GM15510 (cell line): ENCODE results near the gene PLXNA1.

Experiments
- POLR2A ChIP-seq: IDR thresholded peaks from 3 replicates; pipeline ENCODE4 v1.6.1; 2011; ENCODE audit warnings: borderline replicate concordance; ENCODE audit not compliant: insufficient read length; ENCODE audit errors: extremely low read depth

The PLXNA1 gene

DNA sequence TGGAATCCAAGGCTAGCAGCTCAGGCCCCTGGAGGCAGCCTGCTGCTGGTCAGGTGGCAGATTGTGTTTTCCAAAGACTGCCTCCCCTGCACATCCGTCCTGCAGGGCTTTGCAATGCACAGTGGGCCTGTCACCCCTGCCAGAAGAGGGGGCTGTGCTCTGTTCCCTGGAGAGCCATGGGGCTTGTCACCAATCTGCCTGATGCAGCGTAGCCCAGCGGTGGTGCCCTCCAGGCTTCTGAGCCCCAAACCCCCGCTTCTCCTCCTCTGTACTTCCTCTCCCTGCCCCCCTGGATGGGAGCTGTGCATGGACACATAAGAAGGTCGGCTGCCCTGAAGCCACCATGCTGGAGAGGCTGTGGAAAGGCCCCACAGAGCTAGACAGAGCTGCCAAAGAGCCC, 10.0 kb upstream of the PLXNA1 start:
- no peak for TF ChIP-seq POLR2A

DNA sequence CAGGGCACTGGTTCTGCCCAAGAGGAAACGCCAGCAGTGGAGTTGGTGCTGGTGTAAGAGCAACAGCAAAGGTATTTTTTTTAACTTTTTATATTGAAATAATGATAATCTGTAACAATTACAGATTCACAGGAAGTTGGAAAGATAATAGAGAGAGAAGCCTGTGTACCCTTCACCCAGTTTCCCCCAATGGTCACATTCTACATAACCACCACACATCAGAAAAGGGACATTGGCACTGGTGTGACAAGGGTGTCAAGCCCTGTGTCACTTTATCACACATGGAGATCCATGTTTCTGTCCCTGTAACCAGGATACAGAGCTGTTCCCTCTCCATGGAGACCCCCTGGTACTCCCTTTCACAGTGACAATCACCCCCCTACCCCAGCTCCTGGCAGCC, 9.1 kb upstream of the PLXNA1 start:
- no peak for TF ChIP-seq POLR2A

DNA sequence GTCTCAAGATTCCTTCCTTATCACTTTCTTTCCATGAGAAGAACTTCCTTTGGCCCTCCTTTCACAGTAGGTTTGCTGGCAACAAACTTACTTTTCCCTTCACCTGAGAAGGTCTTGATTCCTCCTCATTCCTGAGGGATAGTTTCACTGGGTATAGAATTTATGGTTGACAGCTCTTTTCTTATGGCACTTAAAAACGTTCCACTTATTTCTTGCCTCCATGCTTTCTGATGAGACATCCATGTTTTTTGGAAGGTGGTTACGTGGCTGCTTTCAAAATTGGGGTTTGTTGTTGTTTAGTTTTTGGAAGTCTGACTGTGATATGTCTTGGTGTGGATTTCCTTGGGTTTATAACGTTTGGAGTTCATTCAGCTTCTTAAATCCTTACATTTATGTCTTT, 8.2 kb upstream of the PLXNA1 start:
- TF ChIP-seq POLR2A, result no peak

DNA sequence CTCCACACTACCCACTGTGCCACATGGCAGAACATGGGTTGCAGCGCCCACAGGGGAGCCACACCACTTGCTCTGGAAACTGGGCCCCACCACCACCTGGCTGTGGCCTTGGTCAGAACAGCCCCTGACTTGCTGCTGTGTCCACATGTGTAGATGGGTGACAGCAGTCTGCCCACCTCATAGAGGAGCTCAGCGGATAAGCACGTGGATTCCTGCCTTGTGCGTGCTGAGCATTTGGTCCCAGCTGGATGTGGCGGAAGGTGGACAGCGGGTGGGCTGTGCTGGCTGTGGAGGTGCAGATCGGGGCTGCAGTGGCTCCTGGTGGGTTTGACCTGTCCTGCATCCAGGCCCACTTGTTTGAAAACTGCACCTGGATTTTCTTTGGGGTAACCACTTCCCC, 6.0 kb upstream of the PLXNA1 start:
- no peak for TF ChIP-seq POLR2A

DNA sequence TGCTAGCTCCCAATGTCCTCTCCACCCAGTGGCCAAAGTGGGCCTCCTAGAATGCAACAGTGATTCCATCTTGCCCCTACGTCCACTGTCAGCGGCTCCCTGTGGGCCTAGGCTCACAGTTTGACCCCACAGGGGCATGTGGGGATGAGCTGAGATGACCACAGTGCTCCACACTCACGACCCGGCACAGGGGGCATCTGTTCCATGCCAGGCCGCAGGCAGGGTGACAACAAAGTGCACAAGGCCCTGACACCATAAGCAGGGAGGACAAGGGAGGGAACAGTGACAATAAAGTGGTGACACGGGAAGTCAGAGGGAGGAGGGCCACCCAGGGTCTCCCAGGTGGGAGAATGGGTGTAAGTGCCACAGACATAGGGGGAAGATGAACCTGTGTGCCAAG, 5.1 kb upstream of the PLXNA1 start:
- TF ChIP-seq POLR2A, result no peak

DNA sequence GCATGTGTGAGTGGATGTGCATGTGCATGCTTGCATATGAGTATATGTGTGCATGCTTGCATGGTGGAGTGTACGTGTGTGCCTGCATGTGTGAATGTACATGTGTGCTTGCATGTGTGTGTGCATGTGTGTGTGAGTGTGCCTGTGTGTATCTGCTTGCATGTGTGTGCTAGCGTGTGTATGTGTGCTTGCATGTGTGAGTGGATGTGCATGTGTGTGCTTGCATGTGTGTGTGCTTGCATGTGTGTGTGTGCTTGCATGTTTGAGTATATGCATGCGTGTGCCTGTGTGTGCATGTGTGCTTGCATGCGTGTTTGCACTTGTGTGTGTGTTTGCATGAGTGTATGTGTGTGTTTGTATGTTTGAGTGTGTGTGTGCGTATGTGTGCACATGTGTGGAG, 4.6 kb upstream of the PLXNA1 start:
- no peak for TF ChIP-seq POLR2A

DNA sequence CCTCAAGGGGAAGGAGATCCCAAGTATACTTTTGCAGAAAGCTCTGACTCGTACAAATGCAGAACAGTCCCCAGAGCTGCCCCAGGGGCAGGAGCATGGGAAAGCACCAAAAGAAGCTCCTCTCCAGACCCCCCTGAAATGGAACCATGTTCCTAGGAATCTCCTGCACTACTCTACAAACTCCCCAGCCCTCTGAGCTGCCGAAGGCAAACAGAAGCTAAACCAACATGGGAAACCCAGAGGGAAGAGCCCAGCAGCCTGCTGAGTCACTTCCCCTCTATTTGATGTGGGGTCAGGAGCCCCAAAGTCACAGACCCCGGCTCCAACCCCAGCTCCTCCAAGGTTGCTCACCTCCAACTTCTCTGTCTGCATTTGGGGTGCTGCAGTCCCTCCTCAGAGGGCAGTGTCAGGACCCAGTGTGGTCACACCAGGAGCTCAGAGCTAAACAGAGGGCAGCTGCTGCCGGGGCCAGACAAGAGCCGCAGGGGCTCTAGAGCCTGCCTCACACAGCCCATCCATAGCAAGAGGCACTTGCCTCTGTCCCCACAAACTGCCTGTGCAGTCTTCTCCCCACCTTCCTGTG, 3.8 kb upstream of the PLXNA1 start:
- TF ChIP-seq POLR2A, result no peak

DNA sequence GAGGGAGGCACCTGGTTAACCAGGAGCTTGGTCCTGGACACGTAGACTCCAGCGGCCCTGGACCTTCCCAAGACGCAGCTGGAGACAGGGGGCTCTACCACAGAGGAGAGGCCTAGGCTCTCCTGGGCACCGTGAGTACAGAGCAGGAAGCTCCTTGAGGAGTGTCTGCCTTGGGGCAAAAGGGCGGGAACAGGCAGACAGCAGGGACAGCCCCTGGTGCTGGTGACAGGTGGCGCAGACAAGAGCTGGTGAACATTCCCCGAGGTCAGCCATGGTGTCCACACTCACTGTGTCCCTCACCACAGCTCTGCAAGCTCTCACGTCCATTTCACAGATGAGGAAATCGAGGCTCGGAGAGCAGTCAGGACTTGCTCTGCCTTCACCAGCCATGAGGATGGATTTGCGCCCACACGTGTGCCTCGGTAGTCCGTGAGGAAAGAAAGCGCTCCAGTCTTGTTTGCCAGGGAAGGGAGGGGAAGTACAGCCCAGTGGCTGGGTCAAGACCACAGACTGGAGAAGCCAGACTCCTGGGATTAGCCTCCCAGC, 2.6 kb upstream of the PLXNA1 start:
- no peak for TF ChIP-seq POLR2A

DNA sequence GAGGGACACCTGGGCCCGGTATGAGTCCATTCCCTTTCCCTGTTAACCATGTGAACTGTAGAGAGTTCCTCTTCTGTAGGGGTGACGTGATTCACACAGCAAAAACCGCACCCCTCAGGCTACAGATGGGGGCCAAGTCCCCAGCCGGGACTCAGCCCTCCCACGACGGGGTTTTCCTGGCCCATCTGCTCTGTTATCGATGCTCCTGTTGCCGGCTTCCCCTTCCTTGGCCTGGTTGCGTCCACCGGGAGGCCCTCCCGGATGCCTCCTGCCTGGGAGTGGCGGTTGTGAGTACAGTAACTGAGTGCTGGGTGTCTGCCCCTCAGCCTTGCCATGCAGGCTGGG, 817 bp upstream of the PLXNA1 start:
- no peak for TF ChIP-seq POLR2A

DNA sequence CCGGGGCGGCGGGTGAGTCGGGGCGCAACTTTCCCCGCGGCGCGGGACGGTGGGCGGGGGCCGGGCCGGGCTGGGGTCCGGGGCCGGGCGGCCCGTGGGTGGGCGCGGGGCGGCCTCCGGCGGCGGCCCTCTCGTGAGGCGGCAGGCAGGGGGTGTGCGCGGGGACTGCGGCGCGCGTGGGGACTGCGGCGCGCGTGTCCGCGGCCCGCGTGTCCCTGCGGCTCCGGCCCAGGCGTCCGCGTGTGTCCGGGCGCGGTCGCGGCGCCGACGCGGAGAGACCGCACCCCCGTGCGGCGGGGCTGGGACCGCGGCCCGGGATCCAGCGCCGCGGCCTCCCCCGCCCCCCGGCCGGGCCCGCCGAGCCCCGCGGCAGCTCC, 349 bp downstream of the PLXNA1 start:
- no peak for TF ChIP-seq POLR2A

DNA sequence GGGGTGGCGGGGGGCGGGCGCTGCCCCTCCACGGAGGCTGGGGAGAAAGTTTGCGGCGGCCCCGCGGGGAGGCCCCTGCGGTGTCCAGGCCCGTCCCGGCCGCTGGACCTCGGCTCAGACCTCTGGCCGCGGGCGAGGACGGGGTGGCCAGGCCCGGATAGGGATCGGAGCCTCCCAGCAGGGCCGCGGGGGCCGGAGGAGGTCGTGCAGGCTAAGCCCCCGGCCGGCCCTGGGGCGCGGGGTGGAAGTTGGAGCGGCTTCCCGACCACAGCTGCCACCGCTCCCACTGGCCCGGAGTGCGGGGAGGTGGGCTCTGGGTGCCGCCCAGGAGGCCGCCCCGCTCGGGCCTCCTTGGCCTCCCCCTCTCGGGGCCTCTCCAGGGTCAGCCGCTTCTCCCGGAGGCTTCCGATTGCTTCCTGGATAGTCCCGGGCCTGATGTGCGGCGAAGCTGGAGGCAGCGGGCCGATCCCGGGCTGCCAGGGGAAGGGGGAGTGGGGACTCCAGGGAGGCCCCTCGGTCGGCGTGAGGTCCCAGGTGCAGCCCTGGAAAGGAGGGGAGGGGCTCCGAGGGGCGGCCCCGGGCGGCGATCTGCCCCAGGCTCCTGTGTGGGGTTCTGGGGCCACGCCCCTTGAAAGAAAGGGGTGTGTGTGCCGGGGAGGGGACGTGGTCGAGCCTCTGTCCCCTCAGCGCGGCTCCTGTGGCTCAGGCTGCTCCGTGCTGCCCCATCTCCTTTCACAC, 907 bp downstream of the PLXNA1 start:
- no peak for TF ChIP-seq POLR2A

DNA sequence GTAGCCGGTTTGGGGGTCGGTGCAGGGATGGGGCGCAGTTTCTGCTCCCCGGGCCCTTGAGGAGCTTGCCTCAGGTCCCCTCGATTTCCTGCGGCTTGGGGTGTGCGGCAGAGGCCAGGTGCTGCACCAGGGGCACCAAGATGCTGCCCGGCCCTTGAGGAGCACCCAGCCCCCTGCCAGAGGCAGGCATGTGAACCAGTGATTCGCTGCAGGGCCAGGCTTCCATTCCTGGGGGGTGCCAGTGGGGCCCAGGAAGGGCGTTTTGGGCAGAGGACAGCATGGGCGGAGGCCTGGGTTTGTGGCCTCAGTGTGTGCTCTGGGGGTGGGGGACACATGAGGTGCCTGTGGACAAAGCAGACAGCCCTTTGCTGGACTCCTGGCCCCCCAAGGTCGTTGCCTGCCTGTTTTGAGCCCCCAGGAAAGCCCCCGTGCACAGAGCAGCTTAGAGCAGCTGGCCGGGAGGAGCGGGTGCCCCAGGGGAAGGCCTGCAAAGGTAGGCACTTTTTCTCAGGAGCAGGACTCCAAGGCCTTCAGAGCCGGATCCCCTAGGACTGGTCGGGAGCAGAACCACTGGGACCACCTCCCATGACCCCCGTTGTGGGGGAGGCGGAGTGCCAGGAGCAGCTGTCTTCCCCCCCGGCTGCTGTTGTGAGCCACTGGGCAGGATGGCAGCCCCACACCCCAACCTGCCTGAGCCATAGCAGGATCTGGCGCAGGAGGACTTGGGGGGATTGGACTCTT, 1.6 kb downstream of the PLXNA1 start:
- no peak for TF ChIP-seq POLR2A

DNA sequence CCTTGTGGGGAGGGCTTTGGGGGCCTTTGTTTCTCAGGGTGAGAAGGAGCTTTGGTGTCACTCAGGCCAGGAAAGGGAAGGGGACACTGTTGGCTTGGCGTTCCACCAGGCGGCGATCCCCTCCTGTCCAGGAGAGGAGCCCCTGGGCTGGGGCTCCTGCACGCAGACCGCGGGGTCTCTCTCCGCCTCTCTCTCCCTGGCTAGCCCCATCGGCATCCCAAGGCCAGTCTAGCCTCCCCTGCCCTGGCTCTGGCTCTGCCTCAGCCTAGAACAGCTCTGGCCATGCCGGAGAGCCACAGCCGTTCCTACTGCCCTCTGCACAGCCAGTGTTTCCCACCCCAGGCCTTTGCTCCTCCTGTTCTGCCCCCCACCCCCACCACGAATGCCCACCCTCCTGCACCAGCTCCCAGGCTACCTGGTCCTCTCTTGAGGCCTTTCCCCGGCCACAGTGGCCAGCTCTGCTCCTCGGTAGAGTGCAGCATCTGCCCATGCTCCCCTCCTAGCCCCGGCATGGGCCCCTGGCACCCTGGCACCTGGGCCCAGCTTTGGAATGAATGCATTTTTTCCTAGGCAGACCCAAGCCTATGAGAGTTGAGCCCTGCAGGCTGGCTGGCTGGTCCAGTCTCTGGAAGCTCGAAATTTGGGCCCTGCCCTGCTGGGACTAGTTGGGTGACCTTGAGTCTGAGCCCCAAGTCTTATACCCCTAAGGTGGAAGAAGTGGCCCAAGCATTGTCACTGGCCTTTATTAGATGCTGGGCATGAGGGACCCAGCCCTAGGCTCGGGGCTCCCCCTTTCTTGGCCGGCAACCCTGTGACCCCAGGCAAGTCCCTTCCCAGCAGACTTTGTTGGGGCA, 2.4 kb downstream of the PLXNA1 start:
- no peak for TF ChIP-seq POLR2A

DNA sequence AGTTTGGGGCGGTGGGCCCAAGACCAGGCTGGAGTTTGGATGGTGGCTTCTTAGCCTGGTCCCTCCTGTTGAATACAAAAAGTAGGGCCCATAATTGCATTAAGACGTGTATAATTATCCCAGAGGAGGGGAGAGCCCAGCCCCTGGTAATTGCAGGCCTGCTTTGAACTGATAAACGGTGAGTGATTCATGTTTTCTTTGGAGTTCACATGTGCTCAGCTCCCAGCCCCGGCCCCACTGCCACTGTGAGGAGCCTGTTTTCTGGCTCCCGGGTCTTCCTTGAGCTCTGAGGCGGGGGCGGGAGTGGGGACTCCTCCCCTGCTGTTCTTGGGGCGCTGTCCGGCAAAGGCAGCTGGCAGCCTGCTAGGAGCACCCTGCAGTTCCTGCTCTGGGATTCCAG, 3.1 kb downstream of the PLXNA1 start:
- TF ChIP-seq POLR2A, result no peak

DNA sequence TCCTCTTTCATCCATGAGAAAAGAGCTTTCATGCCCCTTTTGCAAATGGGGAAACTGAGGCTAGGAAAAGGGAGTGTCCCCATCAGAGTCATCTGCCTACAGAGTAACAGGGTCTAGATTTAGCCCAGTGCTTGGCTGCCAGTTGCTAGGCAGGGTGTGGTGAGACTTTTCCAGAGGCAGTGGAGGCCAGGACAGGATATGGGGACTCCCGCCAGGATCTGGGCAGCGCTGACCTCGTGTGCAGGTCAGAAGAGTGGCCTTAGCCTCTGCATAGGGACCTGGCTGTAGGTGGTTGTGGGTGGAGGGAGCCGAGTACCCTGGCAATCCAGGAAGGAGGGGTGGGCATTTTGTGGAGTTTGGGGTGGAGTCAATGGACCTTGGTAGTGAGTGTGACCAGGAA, 4.2 kb downstream of the PLXNA1 start:
- no peak for TF ChIP-seq POLR2A
